WTC11 (cell line): ENCODE measurements around the gene PMEPA1. TPM values are rescaled to one million over a fixed set of nuclear protein-coding genes. Genes with fewer than 3 reads are reported as not detected.

Source experiments
- ATAC-seq: fragments of 200-7000 bp; cut with Tn5 transposase; 2 replicates; pipeline ENCODE4 v1.10.0; 2021; ENCODE audit warnings: mild to moderate bottlenecking, moderate library complexity
- CTCF ChIA-PET: fragments of 300-600 bp; sonication (Branson Sonifier 250); formaldehyde crosslinking; loops from one replicate; lab custom pipeline; 2021; ENCODE audit warnings: antibody characterized with exemption; lab: Charles Lee
- POLR2A ChIA-PET: fragments of 350-600 bp; sonication (Branson Sonifier 250); formaldehyde crosslinking; loops from one replicate; lab custom pipeline; 2021; ENCODE audit warnings: antibody characterized with exemption; lab: Charles Lee
- DNase-seq: peaks from one replicate; pipeline ENCODE4 v3.0.0; 2021; ENCODE audit warnings: low spot score
- H3K27ac Mint-ChIP-seq: 2 replicates; pipeline ENCODE4 v1.8.0; 2021; ENCODE audit warnings: mixed read lengths
- H3K27me3 Mint-ChIP-seq: 2 replicates; pipeline ENCODE4 v1.8.0; 2021; ENCODE audit warnings: low read depth, mild to moderate bottlenecking, moderate library complexity, mixed read lengths
- H3K36me3 Mint-ChIP-seq: 2 replicates; pipeline ENCODE4 v1.8.0; 2021; ENCODE audit warnings: mixed read lengths
- H3K4me1 Mint-ChIP-seq: 2 replicates; pipeline ENCODE4 v1.8.0; 2022; ENCODE audit warnings: mixed read lengths
- H3K4me3 Mint-ChIP-seq: 2 replicates; pipeline ENCODE4 v1.8.0; 2021; ENCODE audit warnings: mild to moderate bottlenecking, moderate library complexity, mixed read lengths
- H3K9me3 Mint-ChIP-seq: 2 replicates; pipeline ENCODE4 v1.8.0; 2021; ENCODE audit warnings: mixed read lengths
- CREM ChIP-seq: sonication (generic); formaldehyde crosslinking; IDR thresholded peaks from 2 replicates; pipeline ENCODE4 v1.8.1; 2022; ENCODE audit warnings: mild to moderate bottlenecking, missing genetic modification reagents, moderate library complexity
- GABPB1 ChIP-seq: sonication (generic); formaldehyde crosslinking; IDR thresholded peaks from 2 replicates; pipeline ENCODE4 v1.8.1; 2023; ENCODE audit warnings: mild to moderate bottlenecking, missing genetic modification reagents
- MLX ChIP-seq: sonication (generic); formaldehyde crosslinking; IDR thresholded peaks from 2 replicates; pipeline ENCODE4 v1.8.1; 2023; ENCODE audit warnings: mild to moderate bottlenecking, missing genetic modification reagents, moderate library complexity
- NR1H2 ChIP-seq: sonication (generic); formaldehyde crosslinking; IDR thresholded peaks from 2 replicates; pipeline ENCODE4 v1.9.0; 2021; ENCODE audit warnings: mild to moderate bottlenecking, moderate library complexity, missing genetic modification reagents
- NR2C2 ChIP-seq: sonication (generic); formaldehyde crosslinking; IDR thresholded peaks from 2 replicates; pipeline ENCODE4 v1.8.0; 2022; ENCODE audit warnings: mild to moderate bottlenecking, missing genetic modification reagents
- PRRX2 ChIP-seq: fragments of 250-450 bp; sonication (Bioruptor Pico); IDR thresholded peaks from 2 replicates; pipeline ENCODE4 v1.8.0; 2021; ENCODE audit warnings: mild to moderate bottlenecking
- SMAD4 ChIP-seq: sonication (generic); formaldehyde crosslinking; IDR thresholded peaks from 2 replicates; pipeline ENCODE4 v1.8.0; 2022; ENCODE audit warnings: mild to moderate bottlenecking, missing genetic modification reagents
- SOX15 ChIP-seq: fragments of 250-450 bp; sonication (Bioruptor Pico); IDR thresholded peaks from 2 replicates; pipeline ENCODE4 v1.9.0; 2021; ENCODE audit warnings: mild to moderate bottlenecking
- SP1 ChIP-seq: sonication (generic); formaldehyde crosslinking; conservative IDR thresholded peaks from 2 replicates; pipeline ENCODE4 v1.8.1; 2022; ENCODE audit warnings: missing genetic modification reagents
- TEAD4 ChIP-seq: sonication (generic); formaldehyde crosslinking; IDR thresholded peaks from 2 replicates; pipeline ENCODE4 v1.8.0; 2022; ENCODE audit warnings: mild to moderate bottlenecking, missing genetic modification reagents
- ZNF396 ChIP-seq: fragments of 250-450 bp; sonication (Bioruptor Pico); IDR thresholded peaks from 2 replicates; pipeline ENCODE4 v1.8.0; 2021; ENCODE audit warnings: mild to moderate bottlenecking, moderate library complexity, borderline replicate concordance
- ZNF423 ChIP-seq: fragments of 250-450 bp; sonication (Bioruptor Pico); IDR thresholded peaks from 2 replicates; pipeline ENCODE4 v2.1.2; 2022; ENCODE audit warnings: mild to moderate bottlenecking, moderate library complexity
- total RNA-seq: library from RNA; stranded (reverse); gene quantifications from 3 replicates; pipeline ENCODE4 v1.2.3, GENCODE V29; 2021
- TF ChIP-seq, protein P1 (sequence below): sonication (generic); formaldehyde crosslinking; IDR thresholded peaks from 2 replicates; pipeline ENCODE4 v1.8.1; 2023; ENCODE audit warnings: mild to moderate bottlenecking, missing genetic modification reagents, moderate library complexity
- TF ChIP-seq, protein P2 (sequence below): sonication (generic); formaldehyde crosslinking; IDR thresholded peaks from 2 replicates; pipeline ENCODE4 v1.8.1; 2022; ENCODE audit warnings: missing genetic modification reagents, borderline replicate concordance
- TF ChIP-seq, protein P3 (sequence below): sonication (generic); formaldehyde crosslinking; IDR thresholded peaks from 2 replicates; pipeline ENCODE4 v1.8.0; 2023; ENCODE audit warnings: mild to moderate bottlenecking, missing genetic modification reagents
- TF ChIP-seq, protein P4 (sequence below): sonication (generic); formaldehyde crosslinking; IDR thresholded peaks from 2 replicates; pipeline ENCODE4 v1.8.0; 2022; ENCODE audit warnings: missing genetic modification reagents
- TF ChIP-seq, protein P5 (sequence below): fragments of 200-600 bp; IDR thresholded peaks from 2 replicates; pipeline ENCODE4 v1.8.0; 2022; ENCODE audit warnings: antibody characterized with exemption

PMEPA1 gene
- total RNA-seq, 1 experiment from 2014 or later, result 40.6 TPM

- Mint-ChIP-seq H3K4me1 (peaks cover 21% of the 10 kb centered on the region), H3K4me3 (no peak overlapping the region), H3K27ac (peak overlapping the region; percentile 90), H3K9me3 (peaks cover 15% of the 10 kb centered on the region), H3K36me3 (peaks cover 22% of the 10 kb centered on the region), H3K27me3 (peaks cover 3% of the 10 kb centered on the region; the same call in 1 of the 2 replicates)
- POLR2A ChIA-PET, result no interaction called here
- CTCF ChIA-PET, result no interaction called here
- TF ChIP-seq, protein P1, sequence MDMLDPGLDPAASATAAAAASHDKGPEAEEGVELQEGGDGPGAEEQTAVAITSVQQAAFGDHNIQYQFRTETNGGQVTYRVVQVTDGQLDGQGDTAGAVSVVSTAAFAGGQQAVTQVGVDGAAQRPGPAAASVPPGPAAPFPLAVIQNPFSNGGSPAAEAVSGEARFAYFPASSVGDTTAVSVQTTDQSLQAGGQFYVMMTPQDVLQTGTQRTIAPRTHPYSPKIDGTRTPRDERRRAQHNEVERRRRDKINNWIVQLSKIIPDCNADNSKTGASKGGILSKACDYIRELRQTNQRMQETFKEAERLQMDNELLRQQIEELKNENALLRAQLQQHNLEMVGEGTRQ (CRISPR knock-in tag), result no peak
- TF ChIP-seq SOX15 (CRISPR knock-in tag), result no peak
- TF ChIP-seq, protein P2, sequence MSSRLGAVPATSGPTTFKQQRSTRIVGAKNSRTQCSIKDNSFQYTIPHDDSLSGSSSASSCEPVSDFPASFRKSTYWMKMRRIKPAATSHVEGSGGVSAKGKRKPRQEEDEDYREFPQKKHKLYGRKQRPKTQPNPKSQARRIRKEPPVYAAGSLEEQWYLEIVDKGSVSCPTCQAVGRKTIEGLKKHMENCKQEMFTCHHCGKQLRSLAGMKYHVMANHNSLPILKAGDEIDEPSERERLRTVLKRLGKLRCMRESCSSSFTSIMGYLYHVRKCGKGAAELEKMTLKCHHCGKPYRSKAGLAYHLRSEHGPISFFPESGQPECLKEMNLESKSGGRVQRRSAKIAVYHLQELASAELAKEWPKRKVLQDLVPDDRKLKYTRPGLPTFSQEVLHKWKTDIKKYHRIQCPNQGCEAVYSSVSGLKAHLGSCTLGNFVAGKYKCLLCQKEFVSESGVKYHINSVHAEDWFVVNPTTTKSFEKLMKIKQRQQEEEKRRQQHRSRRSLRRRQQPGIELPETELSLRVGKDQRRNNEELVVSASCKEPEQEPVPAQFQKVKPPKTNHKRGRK, result no peak
- no peak for TF ChIP-seq CREM (CRISPR knock-in tag)
- DNase-seq (no peak), ATAC-seq (no peak)
Observed at GRCh38 chr20:57650266-57650665, 59.5 kb downstream of the PMEPA1 start.

GRCh38 chr20:57649617-57650015 is 60.2 kb downstream of the PMEPA1 start:
- peaks cover 15% of the 10 kb centered on the region for H3K4me1 Mint-ChIP-seq
- peaks cover 3% of the 10 kb centered on the region for H3K27me3 Mint-ChIP-seq
- no peak overlapping the region for H3K4me3 Mint-ChIP-seq
- ChIA-PET POLR2A (no interaction called here), CTCF (interaction anchor here (1.2 kb wide), 1 partner anchor 27 kb away, joined by 7 read pairs; no protein-coding TSS in a partner anchor)
- DNase-seq, result no peak
- TF ChIP-seq, protein P3, sequence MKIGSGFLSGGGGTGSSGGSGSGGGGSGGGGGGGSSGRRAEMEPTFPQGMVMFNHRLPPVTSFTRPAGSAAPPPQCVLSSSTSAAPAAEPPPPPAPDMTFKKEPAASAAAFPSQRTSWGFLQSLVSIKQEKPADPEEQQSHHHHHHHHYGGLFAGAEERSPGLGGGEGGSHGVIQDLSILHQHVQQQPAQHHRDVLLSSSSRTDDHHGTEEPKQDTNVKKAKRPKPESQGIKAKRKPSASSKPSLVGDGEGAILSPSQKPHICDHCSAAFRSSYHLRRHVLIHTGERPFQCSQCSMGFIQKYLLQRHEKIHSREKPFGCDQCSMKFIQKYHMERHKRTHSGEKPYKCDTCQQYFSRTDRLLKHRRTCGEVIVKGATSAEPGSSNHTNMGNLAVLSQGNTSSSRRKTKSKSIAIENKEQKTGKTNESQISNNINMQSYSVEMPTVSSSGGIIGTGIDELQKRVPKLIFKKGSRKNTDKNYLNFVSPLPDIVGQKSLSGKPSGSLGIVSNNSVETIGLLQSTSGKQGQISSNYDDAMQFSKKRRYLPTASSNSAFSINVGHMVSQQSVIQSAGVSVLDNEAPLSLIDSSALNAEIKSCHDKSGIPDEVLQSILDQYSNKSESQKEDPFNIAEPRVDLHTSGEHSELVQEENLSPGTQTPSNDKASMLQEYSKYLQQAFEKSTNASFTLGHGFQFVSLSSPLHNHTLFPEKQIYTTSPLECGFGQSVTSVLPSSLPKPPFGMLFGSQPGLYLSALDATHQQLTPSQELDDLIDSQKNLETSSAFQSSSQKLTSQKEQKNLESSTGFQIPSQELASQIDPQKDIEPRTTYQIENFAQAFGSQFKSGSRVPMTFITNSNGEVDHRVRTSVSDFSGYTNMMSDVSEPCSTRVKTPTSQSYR (CRISPR knock-in tag), result no peak
- no peak for TF ChIP-seq NR1H2 (CRISPR knock-in tag)
- TF ChIP-seq, protein P4, sequence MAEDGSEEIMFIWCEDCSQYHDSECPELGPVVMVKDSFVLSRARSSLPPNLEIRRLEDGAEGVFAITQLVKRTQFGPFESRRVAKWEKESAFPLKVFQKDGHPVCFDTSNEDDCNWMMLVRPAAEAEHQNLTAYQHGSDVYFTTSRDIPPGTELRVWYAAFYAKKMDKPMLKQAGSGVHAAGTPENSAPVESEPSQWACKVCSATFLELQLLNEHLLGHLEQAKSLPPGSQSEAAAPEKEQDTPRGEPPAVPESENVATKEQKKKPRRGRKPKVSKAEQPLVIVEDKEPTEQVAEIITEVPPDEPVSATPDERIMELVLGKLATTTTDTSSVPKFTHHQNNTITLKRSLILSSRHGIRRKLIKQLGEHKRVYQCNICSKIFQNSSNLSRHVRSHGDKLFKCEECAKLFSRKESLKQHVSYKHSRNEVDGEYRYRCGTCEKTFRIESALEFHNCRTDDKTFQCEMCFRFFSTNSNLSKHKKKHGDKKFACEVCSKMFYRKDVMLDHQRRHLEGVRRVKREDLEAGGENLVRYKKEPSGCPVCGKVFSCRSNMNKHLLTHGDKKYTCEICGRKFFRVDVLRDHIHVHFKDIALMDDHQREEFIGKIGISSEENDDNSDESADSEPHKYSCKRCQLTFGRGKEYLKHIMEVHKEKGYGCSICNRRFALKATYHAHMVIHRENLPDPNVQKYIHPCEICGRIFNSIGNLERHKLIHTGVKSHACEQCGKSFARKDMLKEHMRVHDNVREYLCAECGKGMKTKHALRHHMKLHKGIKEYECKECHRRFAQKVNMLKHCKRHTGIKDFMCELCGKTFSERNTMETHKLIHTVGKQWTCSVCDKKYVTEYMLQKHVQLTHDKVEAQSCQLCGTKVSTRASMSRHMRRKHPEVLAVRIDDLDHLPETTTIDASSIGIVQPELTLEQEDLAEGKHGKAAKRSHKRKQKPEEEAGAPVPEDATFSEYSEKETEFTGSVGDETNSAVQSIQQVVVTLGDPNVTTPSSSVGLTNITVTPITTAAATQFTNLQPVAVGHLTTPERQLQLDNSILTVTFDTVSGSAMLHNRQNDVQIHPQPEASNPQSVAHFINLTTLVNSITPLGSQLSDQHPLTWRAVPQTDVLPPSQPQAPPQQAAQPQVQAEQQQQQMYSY (CRISPR knock-in tag), result no peak
- no peak for TF ChIP-seq ZNF423
- TF ChIP-seq ZNF396, result no peak
- TF ChIP-seq, protein P5, sequence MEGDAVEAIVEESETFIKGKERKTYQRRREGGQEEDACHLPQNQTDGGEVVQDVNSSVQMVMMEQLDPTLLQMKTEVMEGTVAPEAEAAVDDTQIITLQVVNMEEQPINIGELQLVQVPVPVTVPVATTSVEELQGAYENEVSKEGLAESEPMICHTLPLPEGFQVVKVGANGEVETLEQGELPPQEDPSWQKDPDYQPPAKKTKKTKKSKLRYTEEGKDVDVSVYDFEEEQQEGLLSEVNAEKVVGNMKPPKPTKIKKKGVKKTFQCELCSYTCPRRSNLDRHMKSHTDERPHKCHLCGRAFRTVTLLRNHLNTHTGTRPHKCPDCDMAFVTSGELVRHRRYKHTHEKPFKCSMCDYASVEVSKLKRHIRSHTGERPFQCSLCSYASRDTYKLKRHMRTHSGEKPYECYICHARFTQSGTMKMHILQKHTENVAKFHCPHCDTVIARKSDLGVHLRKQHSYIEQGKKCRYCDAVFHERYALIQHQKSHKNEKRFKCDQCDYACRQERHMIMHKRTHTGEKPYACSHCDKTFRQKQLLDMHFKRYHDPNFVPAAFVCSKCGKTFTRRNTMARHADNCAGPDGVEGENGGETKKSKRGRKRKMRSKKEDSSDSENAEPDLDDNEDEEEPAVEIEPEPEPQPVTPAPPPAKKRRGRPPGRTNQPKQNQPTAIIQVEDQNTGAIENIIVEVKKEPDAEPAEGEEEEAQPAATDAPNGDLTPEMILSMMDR, result no peak
- no peak for TF ChIP-seq SMAD4 (CRISPR knock-in tag)
- no peak for TF ChIP-seq MLX (CRISPR knock-in tag)
- TF ChIP-seq PRRX2 (CRISPR knock-in tag), result no peak
- TF ChIP-seq NR2C2 (CRISPR knock-in tag), result no peak
- no peak for TF ChIP-seq SP1 (CRISPR knock-in tag)
- TF ChIP-seq GABPB1 (CRISPR knock-in tag), result no peak
- TF ChIP-seq TEAD4, result no peak
- H3K36me3 Mint-ChIP-seq, result peaks cover 28% of the 10 kb centered on the region
- no peak for ATAC-seq
- peaks cover 22% of the 10 kb centered on the region for H3K9me3 Mint-ChIP-seq
- H3K27ac Mint-ChIP-seq, result no peak overlapping the region
